T-helper 17 cell (primary cell): ENCODE measurements around the gene BIN2. TPM values are rescaled to one million over a fixed set of nuclear protein-coding genes. Genes with fewer than 3 reads are reported as not detected.

Source experiments
- ATAC-seq: fragments of 150-1000 bp; cut with Tn5 transposase; 2 replicates; pipeline ENCODE4 v1.10.0; 2021; ENCODE audit warnings: mild to moderate bottlenecking, moderate library complexity
- DNase-seq, 3 donors: peaks; one replicate each; pipeline versions ENCODE4 v3.0.0 to v3.0.0-alpha.2; 2020 to 2021
- H3K9me3 ChIP-seq: one replicate; pipeline ENCODE4 v1.7.0; 2013; ENCODE audit warnings: low read length, mild to moderate bottlenecking; ENCODE audit not compliant: control insufficient read depth, poor library complexity, severe bottlenecking
- H3K27ac Mint-ChIP-seq: one replicate; pipeline ENCODE4 v1.8.0; 2022; ENCODE audit warnings: mild to moderate bottlenecking, moderate library complexity, mixed read lengths
- H3K27me3 Mint-ChIP-seq: one replicate; pipeline ENCODE4 v1.8.0; 2022; ENCODE audit warnings: mixed read lengths
- H3K36me3 Mint-ChIP-seq: one replicate; pipeline ENCODE4 v1.8.0; 2022; ENCODE audit warnings: low read depth, mixed read lengths
- H3K4me1 Mint-ChIP-seq: one replicate; pipeline ENCODE4 v1.8.0; 2022; ENCODE audit warnings: mild to moderate bottlenecking, mixed read lengths
- H3K4me3 Mint-ChIP-seq: one replicate; pipeline ENCODE4 v1.8.0; 2022; ENCODE audit warnings: mild to moderate bottlenecking, moderate library complexity, mixed read lengths
- total RNA-seq, 4 donors: library from RNA in 2 of 4; stranded (reverse) in 2 of 4; gene quantifications; one replicate each; pipeline ENCODE4 v1.2.3 and lab custom pipeline; 2022 to 2026

The BIN2 gene
- total RNA-seq, 2 donors from 2014 or later = 216 to 233 TPM

- H3K27me3 Mint-ChIP-seq = no peaks in the 10 kb centered on the region
- no peak overlapping the region for H3K4me3 Mint-ChIP-seq
- peak overlapping the region; percentile 45 for H3K27ac Mint-ChIP-seq
- peaks cover 6% of the 10 kb centered on the region for H3K4me1 Mint-ChIP-seq
- H3K36me3 Mint-ChIP-seq = no peaks in the 10 kb centered on the region
- ATAC-seq (no peak), DNase-seq (no peak)
- H3K9me3 ChIP-seq = no peaks in the 10 kb centered on the region
Observed at GRCh38 chr12:51360315-51360714, 36.3 kb upstream of the BIN2 start.

GRCh38 chr12:51359851-51360250 is 35.9 kb upstream of the BIN2 start:
- Mint-ChIP-seq H3K4me1 (peaks cover 6% of the 10 kb centered on the region), H3K27ac (peak overlapping the region; percentile 45), H3K27me3 (no peaks in the 10 kb centered on the region), H3K4me3 (no peak overlapping the region), H3K36me3 (no peaks in the 10 kb centered on the region)
- DNase-seq (no peak), ATAC-seq (no peak)
- no peaks in the 10 kb centered on the region for H3K9me3 ChIP-seq

- Mint-ChIP-seq H3K36me3 (no peaks in the 10 kb centered on the region), H3K4me1 (peaks cover 6% of the 10 kb centered on the region), H3K27ac (no peak overlapping the region)
Observed at GRCh38 chr12:51358496-51358895, 34.5 kb upstream of the BIN2 start.

GRCh38 chr12:51357374-51358047 is 33.5 kb upstream of the BIN2 start:
- no peaks in the 10 kb centered on the region for H3K27me3 Mint-ChIP-seq

More at GRCh38 chr12:51358496-51358895, 34.5 kb upstream of the BIN2 start:
- Mint-ChIP-seq H3K4me3 (no peak overlapping the region), H3K27me3 (no peaks in the 10 kb centered on the region)
- ATAC-seq = no peak
- no peak for DNase-seq
- no peaks in the 10 kb centered on the region for H3K9me3 ChIP-seq

GRCh38 chr12:51351913-51352532 is 28.0 kb upstream of the BIN2 start:
- DNase-seq (peak in 1 of 3 donors; percentile 27), ATAC-seq (peak; percentile 79)
- peak overlapping the region; percentile 59 for H3K27ac Mint-ChIP-seq
- H3K9me3 ChIP-seq = no peaks in the 10 kb centered on the region
- H3K27me3 Mint-ChIP-seq = no peaks in the 10 kb centered on the region
- no peaks in the 10 kb centered on the region for H3K36me3 Mint-ChIP-seq
- peaks cover 4% of the 10 kb centered on the region for H3K4me1 Mint-ChIP-seq
- no peak overlapping the region for H3K4me3 Mint-ChIP-seq

More at GRCh38 chr12:51357374-51358047, 33.5 kb upstream of the BIN2 start:
- peak; percentile 74 for ATAC-seq
- Mint-ChIP-seq H3K4me1 (peaks cover 6% of the 10 kb centered on the region), H3K36me3 (no peaks in the 10 kb centered on the region), H3K4me3 (no peak overlapping the region), H3K27ac (no peak overlapping the region)
- no peak for DNase-seq
- no peaks in the 10 kb centered on the region for H3K9me3 ChIP-seq

GRCh38 chr12:51349026-51349425 is 25.1 kb upstream of the BIN2 start:
- ATAC-seq (no peak), DNase-seq (no peak)
- H3K9me3 ChIP-seq = no peaks in the 10 kb centered on the region
- Mint-ChIP-seq H3K4me3 (no peak overlapping the region), H3K27me3 (peaks cover 6% of the 10 kb centered on the region), H3K27ac (no peak overlapping the region), H3K36me3 (no peaks in the 10 kb centered on the region), H3K4me1 (peaks cover 6% of the 10 kb centered on the region)

- Mint-ChIP-seq H3K4me3 (no peak overlapping the region), H3K27ac (no peak overlapping the region)
- ATAC-seq = no peak
Observed at GRCh38 chr12:51348116-51348515, 24.1 kb upstream of the BIN2 start.

GRCh38 chr12:51346581-51346980 is 22.6 kb upstream of the BIN2 start, which contains the start of gene CELA1:
Gene CELA1 (minus strand): TSS chr12:51346679. CDS start chr12:51346638, 41 bp downstream.
- H3K9me3 ChIP-seq = no peaks in the 10 kb centered on the region
- Mint-ChIP-seq H3K36me3 (no peaks in the 10 kb centered on the region), H3K27me3 (peaks cover 6% of the 10 kb centered on the region), H3K4me3 (no peak within 1 kb of the TSS), H3K4me1 (peaks cover 4% of the 10 kb centered on the region), H3K27ac (peak within 1 kb of the TSS; percentile 8)
- no peak for ATAC-seq
- DNase-seq = no peak

More at GRCh38 chr12:51348116-51348515, 24.1 kb upstream of the BIN2 start:
- H3K9me3 ChIP-seq = no peaks in the 10 kb centered on the region
- no peaks in the 10 kb centered on the region for H3K36me3 Mint-ChIP-seq
- DNase-seq = no peak
- H3K4me1 Mint-ChIP-seq = peaks cover 6% of the 10 kb centered on the region
- H3K27me3 Mint-ChIP-seq = peaks cover 6% of the 10 kb centered on the region

GRCh38 chr12:51345681-51346080 is 21.7 kb upstream of the BIN2 start:
- H3K9me3 ChIP-seq = no peaks in the 10 kb centered on the region
- no peak overlapping the region for H3K4me3 Mint-ChIP-seq
- peaks cover 6% of the 10 kb centered on the region for H3K27me3 Mint-ChIP-seq
- no peaks in the 10 kb centered on the region for H3K36me3 Mint-ChIP-seq
- ATAC-seq (no peak), DNase-seq (no peak)
- peaks cover 10% of the 10 kb centered on the region for H3K4me1 Mint-ChIP-seq
- no peak overlapping the region for H3K27ac Mint-ChIP-seq

GRCh38 chr12:51343201-51343600 is 19.2 kb upstream of the BIN2 start:
- H3K27me3 Mint-ChIP-seq = peaks cover 6% of the 10 kb centered on the region
- DNase-seq = no peak
- no peak overlapping the region for H3K27ac Mint-ChIP-seq
- no peaks in the 10 kb centered on the region for H3K9me3 ChIP-seq
- peaks cover 12% of the 10 kb centered on the region for H3K4me1 Mint-ChIP-seq
- no peaks in the 10 kb centered on the region for H3K36me3 Mint-ChIP-seq
- H3K4me3 Mint-ChIP-seq = no peak overlapping the region
- ATAC-seq = no peak

- Mint-ChIP-seq H3K36me3 (no peaks in the 10 kb centered on the region), H3K27ac (no peak overlapping the region), H3K27me3 (peaks cover 6% of the 10 kb centered on the region), H3K4me1 (peaks cover 12% of the 10 kb centered on the region), H3K4me3 (no peak overlapping the region)
- ATAC-seq = no peak
- H3K9me3 ChIP-seq = no peaks in the 10 kb centered on the region
- no peak for DNase-seq
Observed at GRCh38 chr12:51342416-51342815, 18.4 kb upstream of the BIN2 start.

- H3K9me3 ChIP-seq = no peaks in the 10 kb centered on the region
- H3K27me3 Mint-ChIP-seq = peaks cover 11% of the 10 kb centered on the region
- DNase-seq (peak; percentile 28 to 60 (median 41)), ATAC-seq (peak; percentile 95)
- H3K36me3 Mint-ChIP-seq = no peaks in the 10 kb centered on the region
- peak overlapping the region; percentile 73 for H3K4me3 Mint-ChIP-seq
- H3K4me1 Mint-ChIP-seq = peaks cover 13% of the 10 kb centered on the region
- H3K27ac Mint-ChIP-seq = peak overlapping the region; percentile 83
Observed at GRCh38 chr12:51341251-51342007, 17.5 kb upstream of the BIN2 start.

GRCh38 chr12:51339750-51340149 is 15.8 kb upstream of the BIN2 start:
- no peaks in the 10 kb centered on the region for H3K9me3 ChIP-seq
- no peak overlapping the region for H3K27ac Mint-ChIP-seq
- ATAC-seq = no peak
- peaks cover 6% of the 10 kb centered on the region for H3K27me3 Mint-ChIP-seq
- H3K4me3 Mint-ChIP-seq = no peak overlapping the region
- H3K4me1 Mint-ChIP-seq = peaks cover 12% of the 10 kb centered on the region
- DNase-seq = no peak
- no peaks in the 10 kb centered on the region for H3K36me3 Mint-ChIP-seq
